GM19099 (cell line): ENCODE measurements around the gene IGFL3.

Source experiments
- POLR2A ChIP-seq: IDR thresholded peaks from 3 replicates; pipeline ENCODE4 v1.6.1; 2011; ENCODE audit warnings: low read depth; ENCODE audit not compliant: insufficient read length; ENCODE audit errors: extremely low read depth

Gene IGFL3

DNA sequence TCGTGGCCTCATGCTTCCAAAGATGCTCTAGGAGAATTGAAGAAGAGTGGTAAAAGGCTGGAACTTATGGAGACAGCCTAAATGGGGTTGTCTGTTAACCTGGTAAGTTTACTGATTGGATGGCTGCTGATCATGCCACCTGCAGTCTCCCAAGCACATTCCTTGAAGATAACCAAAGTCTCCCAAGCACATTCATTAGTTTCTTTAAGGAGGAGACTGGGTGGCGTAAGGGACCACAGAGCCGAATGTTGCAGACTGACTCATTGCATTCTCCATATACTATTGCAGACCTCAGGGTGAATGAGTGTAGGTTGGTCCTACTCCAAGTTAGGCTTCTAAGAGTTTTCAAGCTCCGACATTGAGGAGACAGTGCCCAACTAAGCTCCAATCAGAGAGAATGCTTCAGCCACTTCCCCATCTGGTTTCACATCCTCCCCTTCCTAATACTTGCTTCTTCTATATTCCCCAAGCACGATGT is at the start of gene IGFL3:
TSS of gene IGFL3 (minus strand) at position 51 of the 478 bp plus-strand sequence. CDS start at position 12, 39 bp downstream.
- no peak for TF ChIP-seq POLR2A

DNA sequence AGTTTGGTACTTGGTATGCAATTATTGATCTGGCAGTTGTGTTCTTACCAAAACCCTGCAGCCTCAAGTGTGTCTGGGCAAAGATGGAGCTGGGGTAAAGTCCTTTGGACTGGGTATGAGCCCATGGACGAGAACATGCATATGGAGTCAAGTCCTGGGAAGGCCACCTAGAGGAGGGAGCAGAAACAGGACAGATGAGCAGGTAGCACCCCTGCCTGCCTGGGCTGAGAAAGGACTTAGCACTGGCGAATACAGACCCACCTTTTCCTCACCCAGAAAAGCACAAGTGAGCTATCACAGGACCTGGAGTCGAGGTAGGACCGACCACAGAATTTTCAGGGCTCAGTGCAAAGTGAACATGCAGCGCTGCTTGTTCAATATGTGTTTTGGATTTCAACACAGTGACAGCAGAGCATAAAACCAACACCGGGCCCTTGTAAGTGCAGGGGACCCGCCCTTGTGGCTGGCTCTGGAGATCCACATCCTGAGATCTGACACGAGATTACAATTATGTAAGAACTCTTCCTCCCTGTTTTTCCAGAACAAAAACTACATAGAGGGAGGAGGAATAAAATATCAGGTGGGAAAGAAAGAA is 49.5 kb upstream of the IGFL3 start:
- no peak for TF ChIP-seq POLR2A

DNA sequence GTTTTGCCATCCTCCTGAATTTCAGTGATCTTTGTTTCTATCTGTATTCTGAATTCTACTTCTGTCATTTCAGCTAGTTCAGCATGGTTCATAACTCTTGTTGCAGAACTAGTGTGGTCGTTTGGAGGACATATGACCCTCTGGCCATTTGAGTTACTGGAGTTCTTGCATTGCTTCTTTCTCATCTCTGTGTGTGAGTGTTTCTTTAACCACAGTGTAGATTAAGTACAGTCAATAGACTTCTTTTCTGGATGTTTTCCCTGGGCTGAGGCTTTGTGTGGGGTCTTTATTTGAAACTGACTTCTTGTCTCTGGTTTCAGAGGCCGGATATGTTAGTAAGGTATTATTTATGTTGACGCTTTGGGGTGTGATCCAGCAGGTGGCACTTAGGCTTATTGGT is 38.2 kb upstream of the IGFL3 start:
- no peak for TF ChIP-seq POLR2A

DNA sequence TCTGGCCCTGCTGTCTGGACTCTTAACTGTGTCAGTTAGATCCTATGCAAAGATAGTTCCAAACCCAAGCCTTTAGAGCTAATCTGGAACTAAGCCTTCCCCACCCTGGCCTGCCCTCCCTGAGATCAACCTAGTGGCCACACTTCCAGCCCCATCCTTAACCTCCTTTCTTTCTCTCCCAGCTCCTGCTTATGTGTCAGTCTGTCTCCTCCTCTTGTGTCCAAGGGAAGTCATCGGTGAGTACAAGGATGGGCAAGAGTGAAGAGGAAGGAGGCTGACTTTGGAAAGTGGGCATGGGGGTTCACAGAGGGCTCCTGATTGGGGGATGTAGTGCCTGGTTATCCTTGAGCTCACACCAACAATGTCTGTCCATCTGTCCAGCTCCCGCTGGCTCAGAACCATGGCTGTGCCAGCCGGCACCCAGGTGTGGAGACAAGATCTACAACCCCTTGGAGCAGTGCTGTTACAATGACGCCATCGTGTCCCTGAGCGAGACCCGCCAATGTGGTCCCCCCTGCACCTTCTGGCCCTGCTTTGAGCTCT is 35.8 kb upstream of the IGFL3 start:
- TF ChIP-seq POLR2A: no peak

DNA sequence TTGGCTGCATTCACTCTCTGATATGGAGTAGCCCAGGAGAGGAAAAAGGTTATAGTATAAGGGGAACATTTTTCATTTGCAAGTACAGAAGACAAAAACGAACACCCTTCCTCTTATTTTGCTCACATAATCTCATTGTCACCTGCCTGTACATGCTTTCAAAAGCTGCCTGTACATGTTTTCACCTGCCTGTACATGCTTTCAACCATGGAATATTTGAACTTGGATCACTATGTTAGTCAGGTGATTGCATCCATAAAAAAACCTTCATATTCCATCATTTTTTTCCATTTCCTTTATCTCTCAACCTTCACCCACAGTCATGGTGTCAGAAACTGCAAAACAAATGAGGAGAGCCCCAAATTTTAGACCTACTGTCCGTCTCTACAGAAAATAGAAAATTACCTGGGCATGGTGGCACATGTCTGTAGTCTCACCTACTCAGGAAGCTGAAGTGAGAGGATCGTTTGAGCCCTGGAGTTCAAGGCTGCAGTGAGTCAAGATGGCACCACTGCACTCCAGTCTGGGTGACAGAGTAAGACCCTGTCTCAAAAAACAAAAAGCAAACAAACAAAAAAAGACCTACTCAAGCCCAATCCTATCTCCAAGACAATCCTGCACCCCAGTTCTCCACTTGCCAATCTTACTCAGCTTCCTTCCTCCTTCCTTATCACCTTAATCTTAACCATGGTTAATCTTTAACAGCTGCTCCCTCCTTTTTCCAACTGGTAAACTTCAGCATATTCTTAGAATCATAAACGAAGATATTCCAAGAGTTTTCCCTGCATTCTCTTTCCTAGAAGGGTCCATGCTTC is 35.1 kb upstream of the IGFL3 start:
- TF ChIP-seq POLR2A: no peak

DNA sequence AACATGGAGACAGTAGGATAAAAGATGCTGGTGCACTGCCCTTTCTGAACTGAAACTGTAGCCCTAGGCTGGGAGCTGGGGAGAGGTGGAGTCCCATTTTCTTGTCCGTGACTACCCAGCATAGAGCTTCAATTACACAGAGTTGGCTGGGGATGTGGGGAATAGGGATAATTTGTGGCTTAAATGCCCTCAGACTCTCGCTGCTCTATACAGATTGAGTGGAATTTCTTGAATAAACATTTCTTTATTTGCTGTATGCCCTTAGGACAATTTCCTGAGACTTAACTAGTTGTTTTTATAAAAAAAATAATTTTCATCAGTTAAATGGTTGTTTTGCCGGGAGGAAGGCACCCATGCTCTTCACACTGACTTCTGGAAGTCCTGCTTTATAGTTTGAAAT is 30.7 kb upstream of the IGFL3 start:
- TF ChIP-seq POLR2A: no peak

DNA sequence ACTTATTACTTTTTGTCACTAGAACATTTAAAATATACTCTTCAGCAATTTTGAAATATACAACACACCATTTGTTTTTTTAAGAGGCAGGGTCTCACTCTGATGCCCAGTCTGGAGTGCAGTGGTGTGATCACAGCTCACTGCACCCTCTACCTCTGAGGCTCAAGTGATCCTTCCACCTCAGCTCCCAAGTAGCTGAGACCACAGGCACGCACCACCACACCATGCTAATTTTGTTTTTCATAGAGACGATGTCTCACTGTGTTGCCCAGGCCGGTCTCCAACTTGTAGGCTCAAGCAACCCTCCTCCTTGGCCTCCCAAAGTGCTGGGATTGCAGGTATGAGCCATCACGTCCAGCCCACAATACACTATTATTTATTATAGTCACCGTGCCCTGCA is 26.1 kb upstream of the IGFL3 start:
- TF ChIP-seq POLR2A: no peak

DNA sequence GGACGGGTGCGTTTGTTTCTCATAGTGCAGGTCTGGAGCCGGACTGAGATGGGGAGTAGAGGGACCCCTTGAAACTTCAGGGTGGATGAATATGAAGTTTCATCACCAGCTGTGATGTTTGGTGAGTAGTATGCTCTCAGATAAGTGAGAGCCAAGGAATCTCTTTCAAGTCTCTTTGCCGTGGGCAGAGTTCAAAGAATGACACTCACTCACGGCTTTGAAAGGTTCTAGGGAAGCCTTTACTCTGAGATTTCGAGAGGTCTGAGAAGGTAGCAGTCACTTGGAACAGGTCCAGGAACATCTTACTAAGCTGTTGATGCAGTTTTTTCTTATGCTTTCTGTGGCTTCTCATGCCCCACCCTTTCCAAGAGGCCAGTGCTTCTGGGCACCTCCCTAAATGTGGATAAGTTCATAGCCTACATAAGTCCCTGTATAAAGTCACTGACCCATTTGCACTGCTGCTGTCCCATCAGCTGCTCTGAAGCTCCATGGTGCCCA is 23.4 kb upstream of the IGFL3 start, which contains the start of gene IGFL2:
TSS of gene IGFL2 (plus strand) at position 448 of the 498 bp plus-strand sequence. CDS start at position 489, 41 bp downstream.
- TF ChIP-seq POLR2A: no peak

DNA sequence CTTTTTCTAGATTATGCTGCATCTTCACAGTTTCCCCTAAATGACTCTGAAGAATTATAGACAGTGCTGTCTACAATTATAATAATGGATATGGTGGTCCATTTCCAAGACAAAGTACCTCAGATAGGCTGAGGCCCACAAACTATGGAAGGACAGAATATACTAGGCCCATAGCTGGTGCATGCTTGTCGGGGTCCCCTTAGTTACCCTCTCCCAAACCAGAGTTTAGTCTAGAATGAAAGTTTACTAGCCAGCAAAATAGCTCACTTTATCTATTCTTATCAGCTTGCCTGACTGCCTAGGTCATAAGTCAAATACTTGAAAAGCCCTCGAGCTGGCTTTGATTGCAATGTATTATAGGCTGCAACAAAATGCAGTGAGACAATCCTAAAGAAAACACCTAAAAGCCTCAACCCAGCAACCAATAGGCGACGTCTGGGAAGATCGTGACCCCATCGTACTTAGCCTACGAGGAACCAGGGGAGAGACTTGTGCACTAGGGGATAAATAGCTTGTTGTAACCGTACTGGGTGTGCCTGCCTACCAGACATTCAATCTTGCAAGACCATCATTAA is 22.8 kb upstream of the IGFL3 start:
- TF ChIP-seq POLR2A: no peak

DNA sequence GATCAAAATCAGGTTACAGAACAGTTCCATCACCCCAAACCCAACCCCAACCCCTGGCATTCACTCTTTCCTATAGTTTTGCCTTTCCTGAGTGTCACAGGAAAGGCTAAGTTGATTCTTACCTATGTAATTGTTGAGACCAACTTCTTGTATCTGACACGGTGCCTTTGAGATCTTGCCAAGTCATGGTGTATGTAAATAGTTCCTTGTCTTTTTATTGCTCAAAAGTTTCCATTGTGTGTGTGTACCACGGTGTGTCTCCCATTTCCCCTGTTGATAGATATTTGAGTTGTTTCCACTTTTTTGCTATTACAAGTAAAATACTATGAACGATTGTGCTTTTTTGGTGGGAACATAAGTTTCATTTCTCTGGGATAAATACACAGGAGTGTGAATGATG is 20.3 kb upstream of the IGFL3 start:
- TF ChIP-seq POLR2A: no peak

DNA sequence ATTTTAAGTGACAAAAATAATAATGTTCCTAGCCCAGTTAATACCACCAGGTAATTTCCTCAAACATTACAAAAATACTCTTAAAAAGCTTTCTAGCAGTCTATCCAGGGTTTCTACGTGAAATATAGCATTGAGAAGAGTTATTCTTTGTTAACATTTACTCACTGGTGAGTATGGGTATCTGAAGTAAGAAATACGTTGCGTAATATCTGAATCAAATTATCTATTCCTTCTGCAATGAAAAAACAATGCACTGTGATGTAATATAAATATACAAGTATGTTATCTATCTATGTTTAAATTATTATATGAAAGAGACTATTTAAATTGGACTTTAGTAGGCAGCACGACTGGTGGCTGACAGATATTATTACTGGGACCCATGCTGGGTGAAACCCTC is 17.8 kb upstream of the IGFL3 start:
- no peak for TF ChIP-seq POLR2A

DNA sequence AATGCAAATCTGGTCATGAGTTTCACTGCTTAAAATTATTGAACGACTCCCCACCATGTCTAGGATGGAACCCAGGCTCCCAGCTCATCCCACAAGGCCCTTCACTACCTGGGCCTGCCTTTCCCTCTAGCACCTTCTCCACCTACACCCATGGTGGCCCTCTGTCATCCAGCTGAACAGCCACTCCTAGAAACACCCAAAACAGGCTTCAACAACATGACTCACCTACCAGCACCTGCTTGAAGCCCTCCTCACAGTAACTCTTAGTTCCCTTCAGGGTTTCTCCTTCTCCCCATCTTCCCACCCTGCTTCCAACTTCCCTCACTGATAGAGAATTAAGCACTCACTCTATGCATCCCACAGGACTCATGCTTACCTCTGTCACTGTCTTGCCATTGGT is 16.9 kb upstream of the IGFL3 start:
- TF ChIP-seq POLR2A: no peak

DNA sequence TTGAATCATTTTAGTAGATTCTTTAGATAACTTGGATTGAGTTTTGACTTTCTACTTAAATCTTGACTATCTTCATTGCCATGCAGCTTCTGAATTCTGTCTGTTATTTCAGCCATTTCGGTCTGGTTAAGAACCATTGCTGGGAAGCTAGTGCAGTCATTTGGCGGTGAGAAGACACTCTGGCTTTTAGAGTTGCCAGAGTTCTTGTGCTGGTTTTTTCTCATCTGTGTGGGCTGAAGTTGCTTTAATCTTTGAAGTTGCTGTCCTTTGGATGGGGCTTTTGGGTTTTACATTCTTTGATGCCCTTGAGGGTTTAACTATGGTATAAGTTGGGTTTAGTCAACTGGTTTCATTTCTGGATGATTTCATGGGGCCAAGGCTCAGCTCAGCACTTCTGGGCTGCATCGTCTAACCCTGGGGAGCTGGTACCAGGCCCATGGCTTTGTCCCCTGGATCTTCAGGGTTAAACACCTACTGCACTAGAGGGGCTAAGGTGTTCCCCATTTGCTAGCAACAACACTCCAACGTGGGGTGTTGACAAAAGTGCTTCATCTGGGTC is 13.5 kb upstream of the IGFL3 start:
- TF ChIP-seq POLR2A: no peak

DNA sequence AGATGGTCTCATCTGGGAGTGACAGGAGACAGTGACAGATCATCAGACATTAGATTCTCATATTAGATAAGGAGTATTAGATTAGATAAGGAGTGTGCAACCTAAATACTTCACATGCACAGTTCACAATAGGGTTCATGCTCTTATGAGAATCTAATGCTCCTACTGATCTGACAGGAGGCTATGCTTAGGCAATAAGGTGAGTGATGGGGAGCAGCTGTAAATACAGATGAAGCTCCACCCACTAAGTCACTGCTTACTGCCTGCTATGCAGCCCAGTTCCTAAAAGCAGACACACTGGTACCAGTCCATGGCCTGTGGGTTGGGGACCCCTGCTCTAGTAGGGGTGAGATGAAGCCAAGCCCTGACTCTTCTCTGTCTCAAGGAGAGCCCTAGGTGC is 10.0 kb upstream of the IGFL3 start:
- TF ChIP-seq POLR2A: no peak

DNA sequence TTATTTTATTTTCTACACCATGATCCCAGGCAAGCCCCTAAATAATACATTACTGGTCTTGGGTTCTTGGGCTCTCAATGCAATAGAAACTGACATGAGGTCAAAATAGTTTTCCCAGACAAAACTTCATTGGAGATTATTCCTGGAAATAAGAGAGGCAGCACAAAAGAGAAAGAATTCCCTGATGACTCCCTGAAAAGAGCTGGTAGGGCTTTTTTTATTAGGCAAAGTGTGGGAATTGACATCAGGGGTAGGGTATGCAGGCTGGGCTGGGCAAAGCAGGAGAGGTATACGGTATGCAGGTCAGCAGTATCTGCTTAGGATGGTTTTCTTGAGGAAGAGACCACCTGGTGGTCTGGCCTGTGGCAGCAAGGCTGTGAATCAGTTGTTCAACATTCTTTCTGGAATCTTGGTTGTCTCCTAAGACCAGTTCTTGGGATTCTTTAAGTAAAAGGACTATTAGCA is 9.3 kb upstream of the IGFL3 start:
- TF ChIP-seq POLR2A: no peak
